Measurements from ENCODE around the gene POLK.

GRCh38 chr5:75612901-75613300, 101.2 kb downstream of the POLK start:
- TF ChIP-seq CTCF (IDR thresholded peaks at IDR 0.05) (no peak), POLR2A (IDR thresholded peaks at IDR 0.05) (no peak), POLR2AphosphoS5 (IDR thresholded peaks at IDR 0.05) (no peak)

Measured in breast epithelium (tissue), 3 donors.